AG04449 (cell line): ENCODE data around the gene CRELD1.

ENCODE experiments used
- CTCF ChIA-PET: fragments of 350-600 bp; formaldehyde crosslinking; extraction: SDS; loops from one replicate; lab custom pipeline; 2021; ENCODE audit warnings: antibody characterized with exemption; lab: Yijun Ruan, JAX
- POLR2A ChIA-PET: fragments of 400-600, 350-600 bp; formaldehyde crosslinking; extraction: SDS; loops from one replicate; lab custom pipeline; 2020; ENCODE audit warnings: antibody characterized with exemption, inconsistent platforms; lab: Yijun Ruan, JAX
- DNase-seq: peaks from one replicate; pipeline ENCODE4 v3.0.0-alpha.2; 2010; ENCODE audit warnings: low read depth, low spot score
- H3K4me3 ChIP-seq: 2 replicates; pipeline ENCODE4 v1.5.1; 2011; ENCODE audit warnings: low read depth, mild to moderate bottlenecking, control low read depth, low read length
- TF ChIP-seq, protein P1 (sequence below): IDR thresholded peaks from one replicate; pipeline ENCODE4 v1.5.1; 2011; ENCODE audit warnings: mild to moderate bottlenecking, moderate library complexity, low read length, control low read depth, inconsistent platforms; ENCODE audit not compliant: insufficient read depth; ENCODE audit errors: missing control alignments

Gene CRELD1

DNA sequence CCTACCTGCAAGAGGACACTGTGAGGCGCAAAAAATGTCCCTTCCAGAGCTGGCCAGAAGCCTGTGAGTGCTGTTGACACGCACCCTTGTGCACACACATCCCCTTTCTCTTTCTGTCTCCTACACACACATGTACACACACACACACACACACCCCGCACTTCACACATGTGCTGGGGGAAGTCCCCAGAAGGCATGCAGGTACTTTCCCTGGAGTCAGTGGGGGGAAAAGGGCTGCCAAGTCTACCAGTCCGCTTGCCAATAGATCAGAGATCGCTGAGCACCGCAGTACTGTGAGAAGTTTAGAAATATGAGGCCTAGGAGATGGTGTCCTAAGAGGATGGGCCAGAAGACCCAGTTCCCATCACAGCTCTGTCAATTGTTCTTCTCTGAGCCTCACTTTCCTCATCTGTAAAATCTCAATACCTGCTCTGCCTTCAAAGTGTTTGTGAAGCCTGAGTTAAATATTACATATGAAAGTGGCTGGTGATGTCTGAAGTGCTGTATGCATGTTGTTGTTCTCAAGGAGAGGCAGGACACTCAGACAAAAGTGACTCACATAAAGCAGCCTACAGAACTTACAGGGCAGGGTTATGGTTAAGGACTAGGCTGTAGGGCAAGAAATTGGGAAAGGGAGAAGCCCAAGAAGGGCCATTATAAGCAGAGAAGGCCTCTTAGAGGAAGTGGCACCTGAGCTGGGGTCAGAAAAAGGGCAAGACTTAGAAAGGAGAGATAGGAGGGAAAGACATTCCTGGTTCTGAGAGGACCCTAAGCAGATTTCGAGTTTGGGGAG is 24.2 kb upstream of the CRELD1 start:
- no peak overlapping the region for H3K4me3 ChIP-seq
- TF ChIP-seq, protein P1, sequence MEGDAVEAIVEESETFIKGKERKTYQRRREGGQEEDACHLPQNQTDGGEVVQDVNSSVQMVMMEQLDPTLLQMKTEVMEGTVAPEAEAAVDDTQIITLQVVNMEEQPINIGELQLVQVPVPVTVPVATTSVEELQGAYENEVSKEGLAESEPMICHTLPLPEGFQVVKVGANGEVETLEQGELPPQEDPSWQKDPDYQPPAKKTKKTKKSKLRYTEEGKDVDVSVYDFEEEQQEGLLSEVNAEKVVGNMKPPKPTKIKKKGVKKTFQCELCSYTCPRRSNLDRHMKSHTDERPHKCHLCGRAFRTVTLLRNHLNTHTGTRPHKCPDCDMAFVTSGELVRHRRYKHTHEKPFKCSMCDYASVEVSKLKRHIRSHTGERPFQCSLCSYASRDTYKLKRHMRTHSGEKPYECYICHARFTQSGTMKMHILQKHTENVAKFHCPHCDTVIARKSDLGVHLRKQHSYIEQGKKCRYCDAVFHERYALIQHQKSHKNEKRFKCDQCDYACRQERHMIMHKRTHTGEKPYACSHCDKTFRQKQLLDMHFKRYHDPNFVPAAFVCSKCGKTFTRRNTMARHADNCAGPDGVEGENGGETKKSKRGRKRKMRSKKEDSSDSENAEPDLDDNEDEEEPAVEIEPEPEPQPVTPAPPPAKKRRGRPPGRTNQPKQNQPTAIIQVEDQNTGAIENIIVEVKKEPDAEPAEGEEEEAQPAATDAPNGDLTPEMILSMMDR: no peak
- POLR2A ChIA-PET: no interaction called here

DNA sequence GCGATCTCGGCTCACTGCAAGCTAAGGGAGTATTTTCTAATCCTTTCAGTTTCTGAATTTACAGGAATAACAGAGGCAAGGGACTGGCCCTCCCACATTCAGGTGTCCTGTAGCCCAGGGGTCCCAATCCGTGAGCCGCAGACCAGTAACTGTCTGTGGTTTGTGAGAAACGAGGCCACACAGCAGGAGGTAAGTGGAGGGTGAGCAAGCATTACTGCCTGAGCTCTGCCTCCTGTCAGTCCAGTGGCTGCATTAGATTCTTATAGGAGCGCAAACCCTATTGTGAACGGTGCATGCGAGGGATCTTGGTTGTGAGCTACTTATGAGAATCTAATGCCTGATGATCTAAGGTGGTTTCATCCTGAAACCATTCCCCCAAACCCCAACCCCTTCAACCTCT is 21.8 kb upstream of the CRELD1 start:
- ChIA-PET POLR2A (interaction anchor here (0.9 to 1.4 kb wide), 2 partner anchors 9 to 22 kb away, joined by 3 to 5 read pairs; partner anchors contain the start of genes CRELD1 and IL17RE), CTCF (interaction anchor here (0.7 to 2.5 kb wide), 8 partner anchors 9 to 65 kb away, joined by 3 to 9 read pairs (median 6); partner anchors contain the start of genes CRELD1 and IL17RE)
- TF ChIP-seq, protein P1: no peak
- no peak for DNase-seq
- no peak overlapping the region for H3K4me3 ChIP-seq

More for the DNA sequence above, 24.2 kb upstream of the CRELD1 start:
- CTCF ChIA-PET: interaction anchor here (1.3 to 2.5 kb wide), 2 partner anchors 37 to 61 kb away, joined by 4 to 9 read pairs; no protein-coding TSS in a partner anchor
- DNase-seq: no peak

- ChIA-PET POLR2A (interaction anchor here (0.9 to 1.4 kb wide), 2 partner anchors 9 to 21 kb away, joined by 3 to 5 read pairs; partner anchors contain the start of genes CRELD1 and IL17RE), CTCF (interaction anchor here (0.7 to 2.1 kb wide), 9 partner anchors 9 to 65 kb away, joined by 3 to 16 read pairs (median 6); partner anchors contain the start of genes CRELD1 and IL17RE)
- H3K4me3 ChIP-seq: no peak overlapping the region
- DNase-seq: no peak
- TF ChIP-seq, protein P1: no peak
Observed at GRCh38 chr3:9912294-9912935, 21.2 kb upstream of the CRELD1 start.

- DNase-seq: no peak
- no peak overlapping the region for H3K4me3 ChIP-seq
- TF ChIP-seq, protein P1: no peak
- ChIA-PET CTCF (interaction anchor here (1.1 to 2.1 kb wide), 5 partner anchors 10 to 64 kb away, joined by 3 to 16 read pairs (median 6); partner anchors contain the start of gene IL17RE), POLR2A (interaction anchor here (1.1 kb wide), 1 partner anchor 21 kb away, joined by 3 read pairs; no protein-coding TSS in a partner anchor)
Observed at GRCh38 chr3:9913601-9914000, 20.0 kb upstream of the CRELD1 start.

DNA sequence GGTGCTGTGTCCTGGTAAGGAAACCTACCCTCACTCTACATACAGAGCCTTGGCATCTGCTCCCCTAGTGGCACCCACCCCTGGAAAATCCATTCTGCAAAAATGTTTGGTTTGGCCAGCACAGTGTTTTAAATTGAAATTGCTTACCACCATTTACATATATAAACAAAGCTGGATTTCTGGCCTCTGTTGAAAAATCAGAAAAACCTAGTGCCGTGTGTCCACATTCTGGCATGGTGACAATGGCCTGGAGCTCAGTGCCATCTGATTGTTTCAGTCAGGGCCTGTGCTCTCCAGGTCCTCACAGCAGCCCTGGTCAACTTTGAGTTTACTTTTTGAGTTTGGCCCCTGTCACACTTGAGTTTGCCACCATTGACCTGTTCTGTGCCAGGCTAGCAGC is 19.6 kb upstream of the CRELD1 start:
- H3K4me3 ChIP-seq: no peak overlapping the region
- POLR2A ChIA-PET: interaction anchor here (1.1 kb wide), 1 partner anchor 21 kb away, joined by 3 read pairs; no protein-coding TSS in a partner anchor
- TF ChIP-seq, protein P1: no peak
- no peak for DNase-seq
- CTCF ChIA-PET: interaction anchor here (1.2 to 2.1 kb wide), 4 partner anchors 11 to 65 kb away, joined by 3 to 16 read pairs (median 6); partner anchors contain the start of gene IL17RE
